Left renal pelvis (tissue), 4 donors: Measurements from ENCODE around the gene PDZRN3. TPM values are rescaled to one million over a fixed set of nuclear protein-coding genes. Genes with fewer than 3 reads are reported as not detected.
A peak's percentile ranks its signal among the peaks of the same experiment; 100 is the strongest.

Source experiments
- DNase-seq, 4 donors: peaks; one replicate each; pipeline ENCODE4 v3.0.0-alpha.2; 2013; ENCODE audit warnings: low read depth in 4 of 4, low spot score in 3 of 4
- polyA plus RNA-seq, 4 donors: library from polyadenylated mRNA; unstranded; fragments of 120-200 nt; gene quantifications; one replicate each; pipeline ENCODE4 v1.2.1, GENCODE V29; 2013; ENCODE audit not compliant: insufficient read length in 4 of 4

PDZRN3 gene
- polyA plus RNA-seq, 4 donors: 35.8 to 56.4 (median 48.3) TPM

- DNase-seq: no peak
Observed at GRCh38 chr3:73561494-73561893, 63.2 kb downstream of the PDZRN3 start.

DNA sequence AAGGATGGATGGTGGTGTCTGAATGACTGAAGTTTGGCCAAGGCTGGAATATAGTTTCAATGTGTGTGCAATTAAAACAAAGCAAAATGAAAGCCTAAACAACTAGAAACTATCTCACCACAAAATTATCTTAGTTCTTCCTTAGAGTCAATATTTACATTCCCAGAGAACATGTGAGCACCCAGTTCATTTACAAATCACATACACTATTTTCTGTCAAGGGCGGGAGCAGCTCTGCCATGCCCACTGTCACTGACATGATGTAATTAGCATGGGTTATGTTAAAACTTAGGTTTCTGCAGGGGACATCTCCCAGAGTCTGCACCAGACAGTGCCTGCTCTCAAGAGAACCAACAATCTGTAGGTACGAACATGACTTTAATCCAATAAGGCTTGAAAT, 65.0 kb downstream of the PDZRN3 start:
- no peak for DNase-seq

- DNase-seq: no peak
Observed at GRCh38 chr3:73558727-73559075, 66.0 kb downstream of the PDZRN3 start.

- DNase-seq: no peak
Observed at GRCh38 chr3:73557986-73558726, 66.6 kb downstream of the PDZRN3 start.

- no peak for DNase-seq
Observed at GRCh38 chr3:73556520-73557372, 68.0 kb downstream of the PDZRN3 start.

DNA sequence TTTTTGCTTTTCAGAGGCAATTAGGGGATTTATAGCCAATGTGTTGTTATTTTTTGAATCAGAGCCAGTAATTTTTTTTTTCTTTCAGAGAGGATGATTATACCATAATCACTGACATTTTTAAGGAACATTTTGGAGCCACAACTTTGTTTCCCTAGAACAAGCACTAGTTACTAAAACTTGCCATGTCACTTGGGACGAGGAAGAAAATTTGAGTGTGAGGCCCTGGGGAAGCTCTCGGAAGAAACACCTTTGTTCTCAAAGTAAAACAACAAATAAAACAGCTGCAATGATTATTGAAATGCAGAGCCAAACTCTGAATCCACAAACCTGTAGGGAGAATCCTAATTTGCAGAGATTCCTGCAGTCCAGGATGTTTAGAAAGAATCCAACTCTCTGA, 69.7 kb downstream of the PDZRN3 start:
- DNase-seq: no peak

- no peak for DNase-seq
Observed at GRCh38 chr3:73552700-73553099, 72.0 kb downstream of the PDZRN3 start.

DNA sequence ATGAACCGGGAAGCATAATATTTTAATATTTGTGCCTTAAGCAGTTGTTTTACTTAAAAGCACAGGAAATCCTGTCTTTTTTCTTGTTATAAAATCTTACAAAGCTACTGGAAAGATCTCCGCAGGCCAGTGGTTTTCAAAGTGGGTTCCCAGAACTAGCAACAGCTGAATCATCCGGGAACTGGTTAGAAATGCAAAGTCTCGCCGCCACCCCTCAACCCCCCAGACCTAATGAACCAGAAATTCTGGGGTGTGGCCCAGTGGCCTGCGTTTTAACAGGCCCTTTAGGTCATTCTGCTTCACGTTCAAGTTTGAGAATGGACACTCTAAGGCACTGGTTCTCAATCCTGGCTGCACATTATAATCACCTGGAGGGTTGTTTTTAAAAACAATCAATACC, 74.7 kb downstream of the PDZRN3 start:
- DNase-seq: no peak

DNA sequence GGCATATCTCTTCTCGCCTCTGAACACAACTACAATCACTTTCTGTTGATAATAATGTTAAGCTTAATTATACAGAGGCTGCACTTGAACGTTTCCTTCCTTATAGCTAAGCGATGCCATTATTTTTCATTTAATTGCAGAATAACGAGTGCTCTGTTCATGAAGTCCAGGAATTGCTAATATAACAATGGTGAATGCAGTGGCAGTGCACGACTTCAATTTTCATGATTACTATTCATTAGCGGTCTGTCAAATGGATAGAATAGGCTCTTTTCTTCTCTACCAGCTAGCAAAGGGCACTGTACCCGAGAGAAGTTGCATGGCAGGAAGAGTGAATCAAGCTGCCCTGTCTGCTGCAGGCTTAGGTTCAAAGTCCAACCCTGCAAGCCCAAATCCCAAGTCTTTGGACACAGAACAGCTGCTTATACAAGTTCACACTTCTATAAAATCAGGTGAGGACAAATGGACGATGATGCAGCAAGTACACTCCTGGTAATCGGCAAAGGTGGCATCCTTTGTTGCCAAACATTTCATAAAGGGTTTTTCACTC, 75.6 kb downstream of the PDZRN3 start:
- no peak for DNase-seq

- no peak for DNase-seq
Observed at GRCh38 chr3:73548436-73548835, 76.3 kb downstream of the PDZRN3 start.

DNA sequence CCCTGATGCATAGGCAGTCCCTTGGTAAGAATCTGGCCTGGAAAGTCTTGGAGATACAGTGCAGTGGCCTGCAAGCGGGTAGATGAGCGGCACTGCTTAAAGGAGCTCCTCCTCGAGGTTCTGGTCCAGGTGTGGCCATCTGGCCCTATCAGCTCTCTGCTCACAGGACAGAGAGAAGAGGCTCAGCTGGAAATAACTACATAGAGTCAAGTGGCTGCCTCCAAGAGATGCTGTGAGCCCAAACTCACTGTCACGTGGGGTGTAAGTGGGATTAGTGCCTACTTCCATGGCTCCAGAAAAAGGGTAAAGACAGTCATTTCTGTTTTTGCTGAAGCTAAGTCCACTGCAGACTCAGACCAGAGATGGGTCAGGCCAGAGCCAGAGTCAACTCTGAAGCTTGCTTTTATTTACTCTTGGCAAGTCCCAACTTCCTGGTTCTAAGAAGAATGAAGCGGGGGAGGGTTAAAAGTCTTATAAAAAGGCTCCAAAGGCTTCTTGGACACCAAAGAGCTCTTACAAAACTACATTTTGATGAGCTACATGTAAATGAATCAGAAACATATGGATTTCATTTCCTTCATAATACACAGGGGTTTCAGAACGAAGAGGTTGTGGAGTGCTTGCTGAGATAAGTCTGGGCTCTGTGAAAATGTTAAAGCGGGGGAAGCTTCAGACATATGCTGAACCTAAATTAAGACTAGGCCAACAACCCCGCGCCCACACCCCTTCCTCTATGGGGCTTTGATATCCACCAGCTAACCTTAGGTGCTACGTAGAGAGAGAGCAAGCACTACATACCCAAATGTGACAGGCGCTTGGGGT, 77.1 kb downstream of the PDZRN3 start:
- DNase-seq: peak in 3 of 4 donors; percentile 35 to 52 (median 47)

- DNase-seq: no peak
Observed at GRCh38 chr3:73546961-73547360, 77.8 kb downstream of the PDZRN3 start.

DNA sequence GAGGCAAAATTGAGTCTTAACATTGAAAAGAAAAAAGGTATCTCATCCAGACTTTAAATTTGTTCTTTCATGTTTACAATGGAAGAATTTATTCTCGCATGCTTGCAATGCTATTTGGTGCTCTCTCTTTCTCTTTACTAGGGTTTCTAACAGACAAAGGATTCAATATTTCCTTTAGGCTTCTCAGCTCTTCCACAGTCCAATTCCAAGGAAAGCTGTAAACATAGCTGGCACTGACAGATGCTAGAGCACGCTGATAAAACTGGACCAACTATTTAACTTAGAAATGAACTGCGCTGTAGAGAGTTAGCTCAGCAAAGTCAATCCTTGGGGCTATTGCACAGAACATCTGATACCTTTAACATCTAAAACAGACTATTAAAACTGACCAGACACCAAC, 81.3 kb downstream of the PDZRN3 start:
- no peak for DNase-seq

GRCh38 chr3:73542136-73542535, 82.6 kb downstream of the PDZRN3 start:
- no peak for DNase-seq

- DNase-seq: no peak
Observed at GRCh38 chr3:73540969-73541740, 83.6 kb downstream of the PDZRN3 start.

DNA sequence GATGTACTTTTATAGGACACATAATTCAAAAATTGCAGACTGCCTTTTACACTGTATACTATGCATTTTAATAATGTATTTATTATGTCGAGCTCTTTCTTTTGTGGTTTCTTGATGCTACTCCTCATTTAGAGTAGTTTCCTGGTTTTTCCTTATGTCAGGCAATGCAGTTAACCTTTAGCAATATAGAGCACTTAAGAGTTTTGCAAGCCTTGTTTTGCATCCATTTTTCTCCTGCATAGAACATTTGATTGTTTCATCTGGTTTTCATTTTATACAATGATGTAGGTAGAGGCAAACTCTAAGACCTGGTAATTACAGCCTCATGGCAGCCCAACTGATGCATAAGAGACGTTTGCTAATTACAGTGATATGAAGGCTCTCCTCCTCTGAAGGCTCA, 86.3 kb downstream of the PDZRN3 start:
- DNase-seq: no peak

GRCh38 chr3:73536952-73537351, 87.8 kb downstream of the PDZRN3 start:
- no peak for DNase-seq

DNA sequence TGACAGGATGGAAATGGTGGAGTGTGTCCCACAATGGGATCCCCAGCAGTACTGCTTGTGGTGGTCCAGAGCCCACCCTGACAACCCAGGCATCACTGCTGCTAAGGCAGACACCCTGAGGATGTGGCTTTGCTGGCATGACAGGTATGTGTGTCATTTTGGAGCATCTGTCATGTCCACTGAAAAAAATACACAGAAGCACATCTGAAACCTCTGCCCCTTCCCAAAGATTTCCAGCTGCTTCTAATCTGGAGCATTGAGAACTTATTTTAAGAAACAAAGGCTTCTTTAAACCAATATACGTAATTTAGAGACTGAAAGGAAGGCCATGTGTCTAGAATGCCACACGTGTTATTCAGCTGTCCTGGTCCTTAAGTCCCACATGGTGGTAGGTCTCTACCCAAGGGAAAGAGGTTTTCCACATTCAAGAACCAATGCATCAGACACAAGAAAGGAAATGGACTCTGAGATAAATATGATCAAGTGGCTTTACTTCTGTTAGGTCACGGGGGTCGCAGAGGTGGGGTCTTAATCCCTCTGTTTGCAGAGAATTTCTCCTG, 88.3 kb downstream of the PDZRN3 start:
- DNase-seq: no peak

DNA sequence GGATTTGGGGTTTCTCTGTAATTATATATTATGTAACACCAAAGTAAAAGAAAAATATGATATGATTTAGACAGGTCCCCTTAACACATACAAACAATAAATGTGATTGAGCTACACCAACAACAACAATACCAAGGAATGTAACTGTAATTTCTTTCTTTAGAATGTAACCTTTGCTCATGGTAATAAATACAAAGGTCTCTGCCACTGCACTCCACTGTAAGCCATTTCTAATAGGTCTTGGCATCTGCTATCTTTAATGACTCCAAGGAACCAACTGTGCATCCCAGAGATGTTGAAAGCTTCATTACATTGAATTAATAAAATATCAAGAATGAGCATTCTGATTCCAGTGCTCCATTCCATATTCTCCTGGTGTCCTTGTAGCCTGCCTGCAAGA, 88.8 kb downstream of the PDZRN3 start:
- no peak for DNase-seq

- DNase-seq: no peak
Observed at GRCh38 chr3:73535137-73535536, 89.6 kb downstream of the PDZRN3 start.
